Hepatocyte (in vitro differentiated cells): ENCODE data around the gene ZNF319.

Experiments used
- CTCF ChIP-seq: fragments of 200-600 bp; sonication (generic); IDR thresholded peaks from 2 replicates; pipeline ENCODE4 v1.5.1; 2016; ENCODE audit warnings: antibody characterized with exemption, mild to moderate bottlenecking; ENCODE audit not compliant: poor library complexity
- EZH2phosphoT487 ChIP-seq: fragments of 200-600 bp; sonication (generic); IDR thresholded peaks from one replicate; pipeline ENCODE4 v1.6.1; 2018; ENCODE audit warnings: antibody characterized with exemption, mild to moderate bottlenecking, low read depth, moderate library complexity; ENCODE audit not compliant: unreplicated experiment, severe bottlenecking

- TF ChIP-seq CTCF (no peak), EZH2phosphoT487 (no peak)
Measured at GRCh38 chr16:57944970-57945739, 55.3 kb downstream of the ZNF319 start.
